Measurements from ENCODE around the gene TRIO. TPM values are rescaled to one million over a fixed set of nuclear protein-coding genes. Genes with fewer than 3 reads are reported as not detected.

The TRIO gene
- total and polyA plus RNA-seq, 2 of the 8 experiments (the other 6 are each of a cell fraction or from before 2014, with no cell fraction given), result 35.1 to 69.1 TPM

DNA sequence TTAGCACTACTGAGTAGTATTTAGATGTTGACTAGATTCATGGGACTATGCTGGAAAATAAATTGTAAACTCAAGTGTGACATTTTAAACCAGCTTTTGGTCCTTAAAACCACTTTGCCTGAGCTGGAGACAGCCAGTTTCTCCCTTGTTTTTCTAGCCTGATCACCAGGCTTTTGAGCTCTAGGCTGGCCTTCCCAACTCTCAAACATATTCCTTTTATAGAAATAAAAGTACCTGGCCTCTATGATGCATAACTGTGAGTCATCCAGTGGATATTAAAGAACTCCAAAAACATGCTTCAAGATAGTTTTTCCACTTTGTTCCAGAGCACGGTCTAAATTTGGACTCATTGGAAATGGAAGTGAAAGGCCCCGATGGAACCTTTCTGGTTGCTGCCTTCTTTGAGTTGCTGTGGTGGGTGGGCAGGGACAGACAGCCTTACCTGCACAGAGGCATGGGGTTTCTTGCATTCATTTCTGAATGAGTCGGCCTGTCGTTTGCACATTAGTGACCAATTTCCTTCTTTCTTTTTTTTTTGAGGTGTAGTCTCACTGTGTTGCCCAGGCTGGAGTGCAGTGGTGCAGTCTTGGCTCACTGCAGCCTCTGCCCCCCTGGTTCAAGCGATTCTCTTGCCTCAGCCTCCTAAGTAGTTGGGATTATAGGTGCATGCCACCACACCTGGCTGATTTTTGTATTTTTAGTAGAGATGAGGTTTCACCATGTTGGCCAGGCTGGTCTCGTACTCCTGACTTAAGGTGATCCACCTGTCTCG lies 43.1 kb downstream of the TRIO start:
- H3K4me2 ChIP-seq (ENCODE audit: insufficient read depth in 1 of 2, low read depth in 2 of 2, low read length in 2 of 2), result no peak overlapping the region

More for the DNA sequence above, 43.1 kb downstream of the TRIO start:
- H3K27me3 ChIP-seq (replicated peaks in 1 of 4; ENCODE audit: control insufficient read depth in 3 of 4, extremely low read depth in 1 of 4, insufficient read depth in 3 of 4, low read length in 3 of 4), result no peaks in the 10 kb centered on the region
- H3K14ac ChIP-seq (ENCODE audit: insufficient read length), result no peak overlapping the region
- H3K23me2 ChIP-seq (ENCODE audit: low read depth, low read length), result no peaks in the 10 kb centered on the region
- H3K36me3 ChIP-seq (ENCODE audit: control insufficient read depth in 2 of 4, insufficient read depth in 4 of 4, low read length in 3 of 4), result no peaks in the 10 kb centered on the region
- H2BK20ac ChIP-seq (ENCODE audit: low read length), result no peak overlapping the region
- H2BK120ac ChIP-seq (replicated peaks; ENCODE audit: low read depth, low read length), result no peak overlapping the region
- H4K20me1 ChIP-seq (replicated peaks in 1 of 2; ENCODE audit: control insufficient read depth in 1 of 2, insufficient read depth in 2 of 2, low read length in 2 of 2), result peaks cover 21 to 35% of the 10 kb centered on the region in 2 experiments
- H3K4me3 ChIP-seq (ENCODE audit: extremely low read depth in 1 of 4, insufficient read depth in 2 of 4, low read depth in 3 of 4, low read length in 4 of 4), result no peak overlapping the region
- no peak overlapping the region for H2BK12ac ChIP-seq (ENCODE audit: low read depth, low read length)
- no peak overlapping the region for H2BK5ac ChIP-seq (ENCODE audit: low read depth, low read length)
- H3K9ac ChIP-seq (replicated peaks in 1 of 4; ENCODE audit: extremely low read depth in 1 of 4, low read depth in 3 of 4, low read length in 3 of 4), result no peak overlapping the region
- H3K23ac ChIP-seq (ENCODE audit: insufficient read length), result no peak overlapping the region
- H2AK5ac ChIP-seq (ENCODE audit: low read depth, low read length), result no peak overlapping the region
- no peak overlapping the region for H4K91ac ChIP-seq (replicated peaks; ENCODE audit: insufficient read length, low read length)
- DNase-seq (ENCODE audit: low read depth in 1 of 2, low spot score in 2 of 2) (no peak), FAIRE-seq (no peak)
- TF ChIP-seq SRF (IDR thresholded peaks at IDR 0.05; ENCODE audit: low read depth, low read length) (no peak), CBX5 (IDR thresholded peaks at IDR 0.05; ENCODE audit: low read depth, low read length) (no peak), ZNF274 (IDR thresholded peaks at IDR 0.05; ENCODE audit: borderline replicate concordance, extremely low read depth, low read length) (no peak)
- peaks cover 3 to 98% of the 10 kb centered on the region in 2 experiments; a peak in 3 of 4 replicates for H3K79me2 ChIP-seq (ENCODE audit: control insufficient read depth in 1 of 2, insufficient read depth in 2 of 2, low read length in 2 of 2)
- no peak overlapping the region for H3K56ac ChIP-seq (replicated peaks; ENCODE audit: insufficient read length, low read depth, low read length)
- no peak overlapping the region for H2BK15ac ChIP-seq (ENCODE audit: low read length)
- no peak overlapping the region for H4K5ac ChIP-seq (ENCODE audit: insufficient read length, low read depth, low read length)
- H3K79me1 ChIP-seq (ENCODE audit: low read depth, low read length), result peaks cover 4% of the 10 kb centered on the region
- H3K4ac ChIP-seq (replicated peaks; ENCODE audit: insufficient read length, low read depth, low read length), result no peak overlapping the region
- CTCF ChIA-PET (ENCODE audit: partially characterized antibody), result interaction anchor here (0.6 to 1.3 kb wide), 3 partner anchors 16 to 55 kb away, joined by 3 to 4 read pairs (median 3); no protein-coding TSS in a partner anchor
- H3K27ac ChIP-seq (ENCODE audit: low read depth, low read length), result no peak overlapping the region
- no peak overlapping the region for H2AFZ ChIP-seq (ENCODE audit: low read length)
- H3K18ac ChIP-seq (ENCODE audit: extremely low read depth, low read length), result no peak overlapping the region
- H3K4me1 ChIP-seq (replicated peaks in 1 of 4; ENCODE audit: control insufficient read depth in 3 of 4, insufficient read depth in 4 of 4, low read length in 3 of 4), result peaks cover 5 to 15% (median 11%) of the 10 kb centered on the region in 4 experiments; a peak in 6 of 7 replicates
- H3K9me3 ChIP-seq (ENCODE audit: insufficient read depth in 2 of 2, low read depth in 1 of 2, low read length in 1 of 2), result no peaks in the 10 kb centered on the region
- H4K8ac ChIP-seq (ENCODE audit: extremely low read depth, insufficient read depth, low read length), result no peak overlapping the region
- 91% methylated on average over 7 of the region's 7 CpGs; no CpG with 5 or more reads in 1 of the 2 experiments for WGBS, 2 experiments (ENCODE audit: extremely low coverage in 1 of 2, insufficient coverage in 1 of 2, insufficient read length in 1 of 2, insufficient replicate concordance in 2 of 2, low coverage in 1 of 2, low lambda C conversion rate in 2 of 2, missing lambda C conversion rate in 1 of 2)
- POLR2A ChIA-PET (ENCODE audit: partially characterized antibody), result interaction anchor here (0.9 to 1.0 kb wide), 2 partner anchors 7 to 18 kb away, joined by 3 to 4 read pairs; no protein-coding TSS in a partner anchor
